Ascending aorta (tissue), 2 donors: Measurements from ENCODE around the gene MTG2. TPM values are rescaled to one million over a fixed set of nuclear protein-coding genes. Genes with fewer than 3 reads are reported as not detected.

Source experiments
- DNase-seq, 2 donors: peaks; one replicate each; pipeline ENCODE4 v3.0.0-alpha.2; 2019; ENCODE audit warnings: low spot score in 2 of 2
- H3K27ac ChIP-seq, 2 donors: fragments of 200-600 bp; sonication (generic); one replicate each; pipeline ENCODE4 v1.5.1; 2016 to 2017; ENCODE audit warnings: mild to moderate bottlenecking in 1 of 2
- H3K27me3 ChIP-seq: fragments of 200-600 bp; sonication (generic); one replicate; pipeline ENCODE4 v1.5.1; 2017
- H3K36me3 ChIP-seq, 2 donors: fragments of 200-600 bp; sonication (generic); one replicate each; pipeline ENCODE4 v1.5.1; 2016
- H3K4me1 ChIP-seq, 2 donors: fragments of 200-600 bp; sonication (generic); one replicate each; pipeline ENCODE4 v1.5.1; 2016 to 2017; ENCODE audit warnings: mild to moderate bottlenecking in 1 of 2
- H3K4me3 ChIP-seq, 2 donors: fragments of 200-600 bp; sonication (generic); one replicate each; pipeline ENCODE4 v1.5.1; 2016 to 2017; ENCODE audit warnings: mild to moderate bottlenecking in 1 of 2
- H3K9me3 ChIP-seq, 2 donors: fragments of 200-600 bp; sonication (generic); one replicate each; pipeline ENCODE4 v1.5.1; 2016
- CTCF ChIP-seq, 3 experiments: fragments of 200-600 bp in 2 of 3; fragments of 450-650 bp in 1 of 3; sonication (generic) in 2 of 3; IDR thresholded peaks; one replicate each; pipeline ENCODE4 v1.5.1; 2016 to 2019; ENCODE audit warnings: antibody characterized with exemption in 3 of 3, mild to moderate bottlenecking in 1 of 3, moderate library complexity in 1 of 3
- intact Hi-C: fragments of 100-400 bp; cut with DNase I; formaldehyde crosslinking; loops from one replicate; pipeline ENCODE4 v1.15.1; 2023
- total RNA-seq: library from RNA; depleted of rRNA; stranded (reverse); fragments of >200 nt; gene quantifications from one replicate; pipeline ENCODE4 v1.1.0, GENCODE V29; 2016

MTG2 gene
- total RNA-seq, 1 donor from 2014 or later, result 14.5 TPM

GRCh38 chr20:62163986-62164762 lies 18.7 kb upstream of the MTG2 start:
- Histone ChIP-seq H3K27me3 (no peaks in the 10 kb centered on the region), H3K4me1 (no peaks in the 10 kb centered on the region), H3K4me3 (no peak overlapping the region), H3K36me3 (peaks cover 59 to 85% of the 10 kb centered on the region in 2 donors), H3K9me3 (no peaks in the 10 kb centered on the region), H3K27ac (no peak overlapping the region)
- intact Hi-C loops, result no loop called here
- DNase-seq, result no peak
- TF ChIP-seq CTCF (IDR thresholded peaks at IDR 0.05), result no peak

- no peak overlapping the region for H3K4me3 ChIP-seq
- no peak overlapping the region for H3K27ac ChIP-seq
- DNase-seq, result no peak
- TF ChIP-seq CTCF (IDR thresholded peaks at IDR 0.05), result no peak
- no peaks in the 10 kb centered on the region for H3K4me1 ChIP-seq
- peaks cover 55 to 87% of the 10 kb centered on the region in 2 donors for H3K36me3 ChIP-seq
- H3K27me3 ChIP-seq, result no peaks in the 10 kb centered on the region
- intact Hi-C loops, result no loop called here
- H3K9me3 ChIP-seq, result no peaks in the 10 kb centered on the region
Observed at GRCh38 chr20:62164879-62165761, 17.7 kb upstream of the MTG2 start.

- Histone ChIP-seq H3K27me3 (no peaks in the 10 kb centered on the region), H3K4me1 (no peaks in the 10 kb centered on the region), H3K9me3 (no peaks in the 10 kb centered on the region), H3K27ac (no peak overlapping the region), H3K4me3 (no peak overlapping the region), H3K36me3 (peaks cover 49 to 81% of the 10 kb centered on the region in 2 donors)
- intact Hi-C loops, result no loop called here
- DNase-seq, result no peak
- TF ChIP-seq CTCF (IDR thresholded peaks at IDR 0.05), result no peak
Observed at GRCh38 chr20:62165762-62166399, 16.9 kb upstream of the MTG2 start.

GRCh38 chr20:62167474-62167873 lies 15.4 kb upstream of the MTG2 start:
- no peak for DNase-seq
- H3K27ac ChIP-seq, result no peak overlapping the region
- H3K36me3 ChIP-seq, result peaks cover 37 to 66% of the 10 kb centered on the region in 2 donors
- no peaks in the 10 kb centered on the region for H3K9me3 ChIP-seq
- no peak for TF ChIP-seq CTCF (IDR thresholded peaks at IDR 0.05)
- H3K4me3 ChIP-seq, result no peak overlapping the region
- H3K27me3 ChIP-seq, result no peaks in the 10 kb centered on the region
- H3K4me1 ChIP-seq, result no peaks in the 10 kb centered on the region
- intact Hi-C loops, result no loop called here

- H3K36me3 ChIP-seq, result peaks cover 34 to 66% of the 10 kb centered on the region in 2 donors
Observed at GRCh38 chr20:62168061-62168460, 14.8 kb upstream of the MTG2 start.

More at GRCh38 chr20:62168061-62168460, 14.8 kb upstream of the MTG2 start:
- intact Hi-C loops, result no loop called here
- H3K4me1 ChIP-seq, result no peaks in the 10 kb centered on the region
- no peaks in the 10 kb centered on the region for H3K9me3 ChIP-seq
- no peak for DNase-seq
- H3K4me3 ChIP-seq, result no peak overlapping the region
- TF ChIP-seq CTCF (IDR thresholded peaks at IDR 0.05), result no peak
- no peak overlapping the region for H3K27ac ChIP-seq
- H3K27me3 ChIP-seq, result no peaks in the 10 kb centered on the region
